OCI-LY1 (cell line): ENCODE data around the gene TECPR2.

Source experiments
- H2AFZ ChIP-seq: fragments of 200-600 bp; sonication (generic), shearing (Covaris generic); 2 replicates; pipeline ENCODE4 v1.6.0; 2014; ENCODE audit warnings: antibody characterized with exemption, mild to moderate bottlenecking, low read length
- H3F3A ChIP-seq: fragments of 200-600 bp; sonication (generic), shearing (Covaris generic); 2 replicates; pipeline ENCODE4 v1.6.0; 2014; ENCODE audit warnings: mild to moderate bottlenecking, antibody characterized with exemption, low read length, moderate library complexity; ENCODE audit not compliant: insufficient read depth
- H3K27ac ChIP-seq: fragments of 200-600 bp; sonication (generic); 2 replicates; pipeline ENCODE4 v1.5.1; 2014; ENCODE audit warnings: low read length, mixed run types, mild to moderate bottlenecking, low read depth; ENCODE audit not compliant: poor library complexity, severe bottlenecking
- H3K27me3 ChIP-seq: fragments of 200-600 bp; sonication (generic); 2 replicates; pipeline ENCODE4 v1.6.0; 2014; ENCODE audit warnings: antibody characterized with exemption, mild to moderate bottlenecking, low read length, moderate library complexity; ENCODE audit not compliant: insufficient read depth
- H3K36me3 ChIP-seq: fragments of 200-600 bp; sonication (generic); 2 replicates; pipeline ENCODE4 v1.6.1; 2014; ENCODE audit warnings: mild to moderate bottlenecking, antibody characterized with exemption, low read length, moderate library complexity, mixed read lengths; ENCODE audit not compliant: insufficient read depth
- H3K4me1 ChIP-seq: fragments of 200-600 bp; sonication (generic); 2 replicates; pipeline ENCODE4 v1.5.1; 2014; ENCODE audit warnings: mild to moderate bottlenecking, low read length, moderate library complexity; ENCODE audit not compliant: insufficient read depth, severe bottlenecking
- H3K4me2 ChIP-seq: fragments of 200-600 bp; sonication (generic), shearing (Covaris generic); 2 replicates; pipeline ENCODE4 v1.6.1; 2014; ENCODE audit warnings: low read length
- H3K4me3 ChIP-seq: fragments of 200-600 bp; sonication (generic); 2 replicates; pipeline ENCODE4 v1.5.1; 2014; ENCODE audit warnings: low read length, low read depth, mild to moderate bottlenecking, mixed read lengths; ENCODE audit not compliant: poor library complexity, severe bottlenecking
- H3K79me2 ChIP-seq: fragments of 200-600 bp; shearing (Covaris generic); 2 replicates; pipeline ENCODE4 v1.6.1; 2016; ENCODE audit warnings: mixed run types, low read length, mixed read lengths; ENCODE audit not compliant: insufficient read depth
- H3K9ac ChIP-seq: fragments of 200-600 bp; sonication (generic), shearing (Covaris generic); 2 replicates; pipeline ENCODE4 v1.6.1; 2014; ENCODE audit warnings: mild to moderate bottlenecking, low read length, mixed read lengths
- H3K9me2 ChIP-seq: fragments of 200-600 bp; sonication (generic), shearing (Covaris generic); 2 replicates; pipeline ENCODE4 v1.6.1; 2014; ENCODE audit warnings: low read depth, mild to moderate bottlenecking, low read length, mixed read lengths
- H3K9me3 ChIP-seq: fragments of 200-600 bp; shearing (Covaris generic); 2 replicates; pipeline ENCODE4 v1.6.1; 2014; ENCODE audit warnings: low read length, mixed read lengths
- H4K20me1 ChIP-seq: fragments of 200-600 bp; sonication (generic), shearing (Covaris generic); 2 replicates; pipeline ENCODE4 v1.6.0; 2016; ENCODE audit warnings: mild to moderate bottlenecking, low read length; ENCODE audit not compliant: insufficient read depth
- EZH2 ChIP-seq: fragments of 200-600 bp; sonication (generic), shearing (Covaris generic); IDR thresholded peaks from 2 replicates; pipeline ENCODE4 v1.8.0; 2017; ENCODE audit warnings: borderline replicate concordance, mixed run types, mild to moderate bottlenecking, antibody characterized with exemption, low read length, moderate library complexity, mixed read lengths
- TF ChIP-seq, protein P1 (sequence below): fragments of 200-600 bp; sonication (generic), shearing (Covaris generic); IDR thresholded peaks from 2 replicates; pipeline ENCODE4 v1.5.1; 2017; ENCODE audit warnings: mild to moderate bottlenecking, antibody characterized with exemption, low read length, moderate library complexity, mixed read lengths

The TECPR2 gene

GRCh38 chr14:102508774-102509745 is 146.3 kb downstream of the TECPR2 start:
- Histone ChIP-seq H2AFZ (no peak overlapping the region), H3K27me3 (no peaks in the 10 kb centered on the region), H4K20me1 (no peaks in the 10 kb centered on the region), H3K9me3 (no peaks in the 10 kb centered on the region), H3K9me2 (no peaks in the 10 kb centered on the region), H3F3A (no peaks in the 10 kb centered on the region), H3K4me2 (peak overlapping the region; percentile 79), H3K36me3 (no peaks in the 10 kb centered on the region), H3K27ac (peak overlapping the region; percentile 66), H3K4me3 (peak overlapping the region; percentile 61), H3K9ac (peak overlapping the region; percentile 51; the same call in 1 of the 2 replicates), H3K4me1 (peaks cover 5% of the 10 kb centered on the region), H3K79me2 (no peaks in the 10 kb centered on the region)
- TF ChIP-seq EZH2 = no peak
- TF ChIP-seq, protein P1, sequence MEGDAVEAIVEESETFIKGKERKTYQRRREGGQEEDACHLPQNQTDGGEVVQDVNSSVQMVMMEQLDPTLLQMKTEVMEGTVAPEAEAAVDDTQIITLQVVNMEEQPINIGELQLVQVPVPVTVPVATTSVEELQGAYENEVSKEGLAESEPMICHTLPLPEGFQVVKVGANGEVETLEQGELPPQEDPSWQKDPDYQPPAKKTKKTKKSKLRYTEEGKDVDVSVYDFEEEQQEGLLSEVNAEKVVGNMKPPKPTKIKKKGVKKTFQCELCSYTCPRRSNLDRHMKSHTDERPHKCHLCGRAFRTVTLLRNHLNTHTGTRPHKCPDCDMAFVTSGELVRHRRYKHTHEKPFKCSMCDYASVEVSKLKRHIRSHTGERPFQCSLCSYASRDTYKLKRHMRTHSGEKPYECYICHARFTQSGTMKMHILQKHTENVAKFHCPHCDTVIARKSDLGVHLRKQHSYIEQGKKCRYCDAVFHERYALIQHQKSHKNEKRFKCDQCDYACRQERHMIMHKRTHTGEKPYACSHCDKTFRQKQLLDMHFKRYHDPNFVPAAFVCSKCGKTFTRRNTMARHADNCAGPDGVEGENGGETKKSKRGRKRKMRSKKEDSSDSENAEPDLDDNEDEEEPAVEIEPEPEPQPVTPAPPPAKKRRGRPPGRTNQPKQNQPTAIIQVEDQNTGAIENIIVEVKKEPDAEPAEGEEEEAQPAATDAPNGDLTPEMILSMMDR = no peak

- Histone ChIP-seq H2AFZ (no peak within 1 kb of the TSS), H3K36me3 (no peaks in the 10 kb centered on the region)
Observed at GRCh38 chr14:102509746-102510615, 147.2 kb downstream of the TECPR2 start, which contains the start of gene ANKRD9. Gene ANKRD9, minus strand, starts transcription at chr14:102509776. Its CDS starts 1,887 bp downstream, at chr14:102507889.

More at GRCh38 chr14:102509746-102510615, 147.2 kb downstream of the TECPR2 start, which contains the start of gene ANKRD9:
- Histone ChIP-seq H3K27ac (peak within 1 kb of the TSS; percentile 66), H3K4me1 (peaks cover 5% of the 10 kb centered on the region), H3K4me2 (peak within 1 kb of the TSS; percentile 79), H3K9me3 (no peaks in the 10 kb centered on the region), H3K9ac (peak within 1 kb of the TSS; percentile 75), H3K4me3 (peak within 1 kb of the TSS; percentile 80), H4K20me1 (no peaks in the 10 kb centered on the region), H3F3A (no peaks in the 10 kb centered on the region), H3K9me2 (no peaks in the 10 kb centered on the region), H3K27me3 (no peaks in the 10 kb centered on the region), H3K79me2 (no peaks in the 10 kb centered on the region)
- TF ChIP-seq, protein P1 = no peak
- no peak for TF ChIP-seq EZH2
